Stimulated activated CD4-positive, alpha-beta T cell treated with anti-CD3 and anti-CD28 coated beads, Interleukin-15, amount 100 ng/mL, for 24 hours (primary cell): ENCODE measurements around the gene CFAP46.
A peak's percentile ranks its signal among the peaks of the same experiment; 100 is the strongest.
"Not testable (repeated sequence)": the region's sequence is repeated elsewhere in the genome, so short reads cannot be mapped to it uniquely, and the experiment has no call there.

Experiments used
- DNase-seq: peaks from one replicate; pipeline ENCODE4 v3.0.0-alpha.2; 2020

CFAP46 gene

DNA sequence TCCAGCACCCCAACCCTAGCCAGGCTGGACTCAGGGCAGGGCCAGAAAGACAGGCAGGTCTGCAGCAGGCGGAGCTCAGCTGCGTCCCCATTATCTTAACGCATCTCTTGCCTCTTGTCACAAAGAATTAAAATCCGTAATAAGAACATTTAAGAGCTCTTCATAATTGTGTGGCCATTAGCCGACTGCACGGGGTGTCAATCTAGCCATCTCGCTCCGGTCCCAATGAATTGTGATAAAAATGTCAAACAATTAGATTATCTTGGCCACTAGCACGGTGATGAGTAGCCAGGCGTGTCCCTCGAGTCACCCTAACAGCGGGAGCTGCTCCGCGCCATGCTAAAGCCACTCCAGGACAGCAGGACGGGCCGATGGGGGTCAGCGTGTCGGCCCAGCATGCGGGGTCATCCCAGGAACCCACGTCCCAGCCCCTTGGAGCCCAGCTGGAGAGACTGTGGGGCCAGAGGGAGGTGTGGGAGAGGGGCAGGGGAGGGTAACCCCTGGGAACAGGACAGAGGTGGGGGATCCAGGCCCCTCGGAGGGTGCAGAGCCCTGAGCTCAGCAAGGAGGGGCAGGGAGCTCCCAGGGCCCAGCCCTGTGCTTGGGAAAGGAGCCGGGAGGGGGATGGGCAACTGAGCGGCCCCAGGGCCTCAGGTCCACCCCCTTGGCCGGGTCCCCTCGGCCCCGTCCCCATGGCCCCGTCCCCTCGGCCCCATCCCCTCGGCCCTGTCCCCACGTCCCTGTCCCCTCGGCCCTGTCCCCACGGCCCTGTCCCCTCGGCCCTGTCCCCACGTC lies 138.8 kb downstream of the CFAP46 start:
- no peak for DNase-seq

DNA sequence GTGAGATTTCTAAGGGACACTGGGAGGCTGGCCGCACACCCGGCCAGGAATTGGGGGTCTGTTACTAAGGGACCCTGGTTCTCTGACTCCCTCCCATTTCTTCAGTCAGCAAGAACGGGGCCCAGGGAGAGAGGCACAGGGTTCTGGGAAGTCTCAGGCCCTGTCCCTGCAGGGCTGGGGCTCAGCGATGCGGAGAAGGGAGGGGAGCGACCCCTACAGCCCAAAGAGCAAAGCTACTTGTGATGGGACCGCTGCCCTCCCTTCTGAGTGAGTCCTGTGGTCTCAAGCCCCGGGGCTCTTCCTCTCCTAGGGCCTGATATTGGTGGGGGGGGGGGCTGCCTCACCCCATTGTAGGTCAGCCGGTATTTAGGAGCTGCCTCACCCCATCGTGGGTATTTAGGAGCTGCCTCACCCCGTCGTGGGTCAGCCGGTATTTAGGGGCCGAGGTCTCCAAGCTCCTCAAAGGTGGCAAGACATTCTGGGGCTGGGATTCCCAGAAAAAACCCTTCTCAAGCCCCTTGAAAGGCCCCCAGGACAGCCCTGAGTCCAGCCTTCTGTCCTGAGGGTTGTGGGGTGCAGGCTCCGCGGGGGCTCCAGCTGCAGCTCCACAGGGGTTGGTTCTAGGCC lies 139.6 kb downstream of the CFAP46 start:
- no peak for DNase-seq

DNA sequence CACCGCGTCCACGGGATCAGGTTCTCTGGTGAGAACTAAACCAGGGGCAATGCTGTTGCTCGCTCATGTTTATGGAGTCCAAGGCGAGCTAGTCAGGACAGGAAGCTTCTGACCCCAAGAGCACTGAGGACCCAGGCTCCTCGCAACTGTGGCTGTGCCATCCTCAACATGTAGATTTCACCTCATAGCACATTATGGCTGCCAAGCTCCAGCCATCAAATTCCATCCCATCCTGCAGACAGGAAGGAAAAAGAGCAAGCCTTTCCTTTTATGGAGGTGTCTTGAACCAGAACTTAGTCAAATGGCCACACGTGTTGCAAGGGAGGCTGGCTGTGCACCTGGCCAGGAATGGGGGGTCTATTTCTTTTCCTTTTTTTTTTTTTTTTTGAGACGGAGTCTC lies 140.3 kb downstream of the CFAP46 start:
- no peak for DNase-seq

DNA sequence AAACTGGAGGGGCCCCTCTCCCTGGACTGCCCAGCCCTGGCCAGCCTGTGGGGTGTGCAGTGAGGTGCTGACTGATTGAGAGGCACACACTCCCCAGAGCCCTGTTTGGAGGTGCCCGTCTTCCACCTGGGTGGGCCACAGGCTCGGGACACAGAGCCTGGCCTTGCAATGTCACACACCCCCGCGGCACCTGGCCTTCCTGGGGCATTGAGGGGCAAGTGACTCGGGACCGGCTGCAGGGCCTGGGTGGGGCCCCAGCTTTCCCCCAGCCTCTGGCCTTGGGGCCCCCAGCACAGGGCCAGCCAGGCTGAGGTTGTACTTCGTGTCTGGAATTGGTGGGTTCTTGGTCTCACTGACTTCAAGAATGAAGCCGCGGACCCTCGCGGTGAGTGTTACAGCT lies 142.5 kb downstream of the CFAP46 start:
- no peak for DNase-seq

DNA sequence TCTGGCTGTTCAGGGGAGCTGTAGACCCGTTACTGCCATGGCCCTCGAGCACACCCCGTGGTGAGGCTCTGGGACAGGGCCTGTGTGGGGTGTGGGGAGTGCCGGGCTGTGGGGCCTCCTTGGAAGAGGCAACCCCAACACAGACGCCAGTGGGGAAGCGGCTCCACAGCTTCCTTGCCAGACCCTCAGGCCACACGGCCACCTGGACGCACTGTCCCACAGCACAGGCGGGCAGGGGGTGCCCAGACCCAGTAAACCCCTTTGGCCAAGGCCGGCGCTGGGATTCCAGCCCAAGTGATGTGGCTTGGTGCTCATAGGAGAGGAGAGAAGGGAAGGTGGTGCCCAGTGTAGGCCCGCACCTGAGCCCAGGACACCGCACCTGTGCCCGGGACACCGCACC lies 143.5 kb downstream of the CFAP46 start:
- DNase-seq, result no peak

DNA sequence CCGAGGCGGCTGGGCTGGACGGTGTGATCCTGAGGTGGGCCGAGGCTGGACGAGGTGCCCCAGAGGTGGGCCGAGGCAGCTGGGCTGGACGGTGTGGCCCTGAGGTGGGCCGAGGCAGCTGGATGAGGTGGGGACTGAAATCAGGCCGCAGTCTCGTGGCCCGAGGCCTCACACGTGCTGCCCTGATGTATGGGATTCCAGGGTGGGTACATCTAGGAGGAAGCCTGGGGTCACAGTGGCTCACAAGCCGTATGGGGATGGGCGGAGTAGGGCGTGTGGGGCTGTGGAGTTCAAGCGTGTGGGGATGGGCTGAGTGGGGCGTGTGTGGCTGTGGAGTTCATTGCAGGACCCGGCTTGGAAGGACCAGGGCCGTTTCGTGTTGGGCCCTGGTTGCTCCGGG lies 144.0 kb downstream of the CFAP46 start:
- DNase-seq, result no peak

DNA sequence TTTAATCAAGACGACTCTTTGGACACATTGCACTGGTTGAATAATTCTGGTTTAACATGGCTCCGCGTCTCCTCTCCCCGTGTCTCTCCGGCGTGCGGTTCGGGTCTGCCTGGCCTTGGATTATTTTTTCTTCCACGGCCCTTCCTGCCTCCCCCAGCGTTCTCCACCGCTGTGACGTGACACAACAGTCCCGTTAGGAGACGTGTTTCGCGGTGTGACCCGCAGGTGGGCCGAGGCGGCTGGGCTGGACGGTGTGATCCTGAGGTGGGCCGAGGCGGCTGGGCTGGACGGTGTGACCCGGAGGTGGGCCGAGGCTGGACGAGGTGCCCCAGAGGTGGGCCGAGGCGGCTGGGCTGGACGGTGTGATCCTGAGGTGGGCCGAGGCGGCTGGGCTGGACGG lies 144.4 kb downstream of the CFAP46 start:
- not testable (repeated sequence) for DNase-seq

DNA sequence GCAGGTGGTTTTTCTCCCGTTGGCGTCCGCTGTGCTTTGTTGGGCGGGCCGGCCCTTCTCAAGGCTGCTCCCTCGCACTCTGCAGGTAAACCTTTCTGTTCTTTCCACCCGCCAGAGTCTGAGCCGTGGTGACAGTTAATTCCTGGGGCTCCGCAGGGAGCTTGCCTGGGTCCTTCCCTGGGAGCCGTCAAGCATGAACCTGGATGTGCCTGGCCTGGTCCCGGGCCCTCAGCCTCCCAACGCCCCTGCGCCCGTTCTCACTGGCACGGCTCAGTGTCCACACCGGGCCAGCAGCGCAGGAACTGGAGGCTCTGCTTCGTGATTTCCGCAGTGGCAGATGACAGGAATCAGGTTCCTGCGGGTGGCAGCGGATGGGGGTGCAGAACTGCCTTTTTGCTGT lies 145.5 kb downstream of the CFAP46 start:
- DNase-seq, result no peak

DNA sequence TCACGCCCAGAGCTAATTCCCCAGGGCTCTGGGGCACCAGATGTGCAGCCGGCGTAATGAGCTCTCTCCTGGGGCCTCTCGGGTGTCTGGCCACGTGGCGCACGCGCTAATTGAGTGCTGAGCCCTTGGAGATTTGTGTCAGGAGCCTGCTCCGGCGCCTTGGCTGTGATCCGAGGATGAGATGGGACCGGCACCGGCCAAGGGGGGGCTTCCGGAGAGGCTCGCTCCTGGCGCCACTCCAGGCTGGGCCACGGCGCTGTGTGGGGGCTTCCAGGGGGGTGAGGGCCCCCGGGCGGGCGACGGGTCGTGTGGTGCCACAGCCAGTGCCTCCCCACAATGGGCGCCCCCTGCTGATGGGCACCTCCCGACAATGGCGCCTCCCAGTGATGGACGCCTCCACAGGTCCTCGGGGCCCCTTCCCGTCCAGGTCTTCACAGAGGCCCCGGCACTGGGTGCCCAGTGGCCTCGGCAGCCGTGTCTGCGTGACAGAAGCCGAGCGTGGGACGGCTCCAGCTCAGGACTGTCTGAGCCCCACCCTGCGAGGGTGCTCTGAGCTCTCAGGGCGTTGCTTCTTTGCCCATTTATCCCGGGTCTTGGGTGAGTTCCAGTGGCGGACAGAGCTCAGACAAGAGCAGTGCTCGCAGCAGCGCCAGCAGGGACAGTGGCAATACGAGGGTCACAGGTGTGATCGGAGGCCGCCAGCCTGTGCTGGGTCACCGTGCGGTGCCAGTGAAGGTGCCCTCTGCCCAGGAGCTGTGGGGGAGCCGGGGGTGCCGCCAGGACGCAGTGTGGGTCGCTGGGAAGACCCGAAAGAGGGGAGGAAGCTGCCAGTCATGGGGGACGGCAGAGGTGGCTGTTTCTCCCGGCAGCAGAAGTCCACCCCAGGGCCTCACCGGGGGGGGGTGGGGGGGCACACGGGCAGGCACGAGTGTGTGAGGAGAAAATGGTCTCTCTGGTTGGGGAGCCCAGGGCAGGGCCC lies 148.2 kb downstream of the CFAP46 start:
- DNase-seq, result no peak

DNA sequence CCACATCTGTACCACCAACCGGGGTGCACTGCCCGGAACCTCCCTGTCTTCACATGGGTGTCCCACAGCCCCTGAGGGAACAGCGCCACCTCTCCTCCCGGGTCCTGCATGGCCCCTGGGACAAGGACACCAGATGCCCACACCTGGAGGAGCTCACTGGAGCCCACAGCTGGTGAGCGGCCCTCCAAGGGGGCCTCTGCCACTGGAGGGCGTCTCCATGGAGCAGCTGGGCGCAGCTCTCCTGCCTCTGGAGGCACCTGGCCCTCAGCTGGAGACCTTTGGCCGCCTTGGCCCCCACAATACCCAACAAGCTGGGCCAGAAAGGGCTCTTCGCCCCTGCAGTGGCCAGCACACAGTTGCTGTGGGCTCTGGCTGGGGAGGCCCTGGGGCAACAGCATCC lies 149.2 kb downstream of the CFAP46 start:
- no peak for DNase-seq

DNA sequence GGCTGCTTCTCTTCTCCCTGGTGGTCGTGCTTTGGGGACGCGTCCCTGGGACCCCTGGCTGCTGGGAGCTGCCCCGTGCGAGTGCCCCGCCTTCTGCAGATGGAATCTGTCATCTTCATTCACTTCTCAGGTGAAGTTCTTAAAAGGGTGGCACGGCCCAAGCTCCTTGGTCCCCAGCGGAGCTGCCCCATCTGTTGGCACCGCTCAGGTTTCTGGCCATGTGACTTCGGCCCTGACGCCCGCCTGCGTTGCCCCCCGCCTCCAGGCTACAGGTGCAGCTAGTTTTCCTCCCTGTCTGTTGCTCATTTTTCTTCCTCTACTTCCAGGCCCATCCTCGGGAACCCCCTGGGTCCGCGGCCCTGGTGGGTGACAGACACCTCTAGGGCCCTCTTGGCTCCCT lies 149.6 kb downstream of the CFAP46 start:
- no peak for DNase-seq

DNA sequence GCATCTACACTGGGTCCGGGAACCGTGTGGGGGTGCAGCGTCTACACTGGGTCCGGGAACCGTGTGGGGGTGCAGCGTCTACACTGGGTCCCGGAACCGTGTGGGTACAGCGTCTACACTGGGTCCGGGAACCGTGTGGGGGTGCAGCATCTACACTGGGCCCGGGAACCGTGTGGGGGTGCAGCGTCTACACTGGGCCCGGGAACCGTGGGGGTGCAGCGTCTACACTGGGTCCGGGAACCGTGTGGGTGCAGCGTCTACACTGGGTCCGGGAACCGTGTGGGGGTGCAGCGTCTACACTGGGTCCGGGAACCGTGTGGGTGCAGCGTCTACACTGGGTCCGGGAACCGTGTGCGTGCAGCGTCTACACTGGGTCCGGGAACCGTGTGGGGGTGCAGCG lies 150.3 kb downstream of the CFAP46 start:
- not testable (repeated sequence) for DNase-seq

DNA sequence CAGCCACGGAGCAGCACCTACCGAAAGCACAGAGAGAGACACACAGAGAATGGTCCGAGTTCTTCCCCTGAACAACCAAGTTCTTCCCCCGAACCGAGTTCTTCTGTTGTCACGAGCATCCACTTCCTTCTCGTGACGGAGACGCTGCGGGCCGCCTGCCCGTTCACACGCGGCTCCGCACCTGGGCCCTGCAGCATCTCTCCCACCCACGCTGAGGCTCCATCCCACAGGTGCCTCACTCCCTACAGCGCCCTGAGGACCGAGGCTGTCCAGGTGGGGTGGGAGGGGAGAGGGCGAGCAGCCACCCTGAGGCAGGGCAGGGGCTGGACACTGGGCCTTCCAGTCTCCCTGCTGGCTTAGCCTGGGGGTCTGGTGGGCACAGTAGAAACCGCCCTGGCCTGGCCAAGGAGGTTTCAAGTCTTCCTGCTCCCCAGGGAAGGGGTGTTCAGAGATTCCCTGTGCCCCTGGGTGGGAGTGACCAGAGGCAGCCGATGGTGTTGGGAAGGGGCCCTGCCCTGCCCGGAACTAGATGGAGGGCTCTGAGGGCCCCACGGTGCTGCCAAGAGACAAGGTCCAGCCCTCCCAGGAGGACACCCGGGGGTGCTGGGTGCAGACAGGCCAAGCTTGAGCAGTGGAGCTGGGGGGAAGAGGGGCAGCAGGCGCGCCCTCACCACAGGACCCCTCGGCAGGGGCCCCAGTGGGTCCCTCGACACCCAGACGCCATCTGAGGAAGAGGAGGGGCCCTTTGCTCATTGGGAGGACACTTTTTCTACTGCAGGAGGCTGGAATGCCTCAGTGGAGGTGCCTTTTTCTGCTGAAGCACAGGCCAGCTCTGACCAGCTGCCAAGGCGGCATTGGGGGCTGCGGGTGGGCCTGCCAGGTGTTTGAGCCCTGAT lies 151.2 kb downstream of the CFAP46 start:
- DNase-seq, result no peak

DNA sequence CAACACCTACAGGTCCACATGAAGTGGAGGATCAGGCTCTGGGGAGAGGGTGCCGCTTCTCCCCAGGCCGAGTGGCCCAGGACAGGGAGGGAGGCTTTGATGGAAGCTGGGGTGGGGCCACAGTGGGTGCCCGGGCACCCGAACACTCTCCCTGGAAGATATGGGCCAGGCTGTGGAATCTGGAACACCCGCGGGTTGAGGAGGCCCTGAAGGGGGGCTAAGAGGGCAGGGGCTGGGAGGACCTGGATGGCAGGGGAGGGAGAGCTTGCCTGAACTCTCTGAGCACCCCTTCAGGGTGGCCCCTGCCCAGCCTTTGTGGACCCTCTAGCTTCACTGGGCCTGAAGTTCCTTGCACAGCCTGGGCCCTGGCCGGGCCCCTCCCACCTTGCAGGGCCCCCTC lies 151.9 kb downstream of the CFAP46 start:
- DNase-seq, result no peak

DNA sequence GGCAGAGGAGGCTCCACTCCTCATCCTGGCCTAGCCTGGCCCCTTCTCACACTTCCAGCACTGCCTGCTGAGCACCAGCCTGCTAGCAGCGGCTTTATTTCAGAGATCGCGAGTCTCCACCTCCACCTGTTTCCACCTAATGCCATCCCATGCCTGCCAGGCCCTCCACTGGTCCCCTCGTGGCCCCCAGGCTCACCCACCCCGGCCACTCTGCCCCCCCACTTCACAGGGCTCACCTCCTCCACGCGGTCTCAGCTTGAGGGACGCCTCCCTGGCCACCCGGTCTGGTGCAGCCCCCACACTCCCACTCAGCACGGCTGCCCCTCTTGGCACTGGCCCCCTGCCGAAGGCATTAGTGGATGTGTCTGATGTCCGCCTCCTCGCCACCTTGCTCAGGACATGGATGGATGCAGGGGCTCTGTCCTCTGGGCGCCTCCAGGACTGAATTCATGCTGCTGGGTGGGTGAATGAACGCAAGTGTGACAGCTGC lies 152.7 kb downstream of the CFAP46 start:
- DNase-seq, result no peak

DNA sequence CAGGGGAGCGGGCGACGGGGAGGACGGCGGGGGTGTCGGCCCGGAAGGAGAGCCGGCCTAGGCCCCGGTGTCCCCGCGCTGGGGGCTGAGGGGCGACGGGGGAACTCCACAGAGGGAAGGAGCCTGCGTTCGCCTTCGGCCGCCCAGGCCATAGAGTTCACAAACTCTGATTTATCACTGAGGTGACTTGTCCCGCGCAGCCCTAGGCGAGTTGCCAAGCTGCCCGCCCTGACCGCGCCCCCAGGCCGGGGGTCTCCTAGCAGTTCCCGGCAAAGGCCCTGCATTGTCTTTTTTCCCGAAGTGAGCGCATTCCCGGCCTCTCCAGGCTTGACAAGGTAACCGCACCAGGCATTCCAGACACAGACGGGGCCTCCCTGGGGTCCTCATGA lies 153.5 kb downstream of the CFAP46 start:
- DNase-seq, result no peak

DNA sequence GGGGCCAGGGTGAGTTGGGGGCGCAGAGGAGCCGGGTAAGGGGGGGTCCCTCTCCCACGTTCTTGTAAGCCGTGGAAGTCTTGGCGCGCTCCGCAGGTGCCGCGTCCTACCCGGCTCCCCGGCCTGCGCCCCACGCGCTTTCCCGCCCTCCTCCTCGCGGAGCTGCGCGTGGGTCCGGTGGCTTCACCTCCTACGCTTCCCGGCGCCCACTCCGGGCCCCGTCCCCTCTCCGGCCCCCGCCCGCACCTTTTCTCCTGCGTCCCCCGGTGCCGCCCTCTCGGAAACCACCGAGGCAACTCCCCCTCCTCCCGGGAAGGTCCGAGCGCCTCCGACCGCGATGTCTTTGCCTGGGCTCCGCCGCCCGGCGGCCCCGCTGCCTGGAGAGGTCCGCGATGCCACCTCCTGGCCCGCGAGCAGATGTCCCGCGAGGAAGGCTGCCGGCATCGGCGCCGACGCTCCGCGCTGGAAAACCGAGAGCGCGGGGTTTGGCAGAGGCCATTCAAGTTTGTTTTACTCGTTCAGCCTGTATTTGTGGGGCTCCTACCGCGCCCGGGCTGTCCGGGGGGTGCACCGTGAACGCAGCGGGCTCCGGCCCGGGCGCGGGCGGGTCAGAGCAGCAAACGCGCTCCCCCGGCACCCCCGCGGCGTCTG lies 154.1 kb downstream of the CFAP46 start:
- DNase-seq, result peak; percentile 26

DNA sequence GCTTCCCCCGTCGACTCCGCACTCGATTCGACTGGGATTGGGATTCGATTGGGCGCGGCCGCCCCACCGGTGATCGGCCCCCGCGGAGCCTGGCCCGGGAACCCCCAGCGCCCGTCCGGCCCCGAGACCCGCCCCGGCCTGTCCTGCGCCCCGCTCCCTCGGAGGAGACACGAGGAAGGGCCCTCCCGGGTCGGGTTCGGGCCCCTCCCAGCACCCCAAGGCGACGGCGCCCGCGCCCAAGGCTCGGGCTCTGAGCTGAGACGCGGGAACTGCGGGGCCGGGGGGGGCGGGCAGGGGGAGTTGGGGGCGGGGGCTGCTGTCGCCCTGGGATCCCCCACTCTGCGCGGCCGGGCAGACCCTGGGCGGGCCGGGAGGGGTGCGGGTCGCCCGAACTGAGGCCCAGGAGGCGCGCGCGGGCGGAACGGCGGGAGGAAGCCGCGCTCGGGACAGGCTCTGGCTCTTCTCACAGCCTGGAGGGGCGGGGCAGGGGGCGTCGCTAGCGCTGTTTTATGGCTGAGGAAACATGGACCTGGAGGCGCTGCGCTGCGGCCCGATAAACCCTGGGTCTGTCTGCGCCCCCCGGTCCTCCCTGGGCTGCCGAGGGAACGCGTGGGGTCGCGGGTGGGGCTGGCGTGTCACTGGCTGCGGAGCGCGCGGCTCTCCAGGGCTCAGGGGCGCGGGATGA lies 154.7 kb downstream of the CFAP46 start:
- peak; percentile 54 for DNase-seq

DNA sequence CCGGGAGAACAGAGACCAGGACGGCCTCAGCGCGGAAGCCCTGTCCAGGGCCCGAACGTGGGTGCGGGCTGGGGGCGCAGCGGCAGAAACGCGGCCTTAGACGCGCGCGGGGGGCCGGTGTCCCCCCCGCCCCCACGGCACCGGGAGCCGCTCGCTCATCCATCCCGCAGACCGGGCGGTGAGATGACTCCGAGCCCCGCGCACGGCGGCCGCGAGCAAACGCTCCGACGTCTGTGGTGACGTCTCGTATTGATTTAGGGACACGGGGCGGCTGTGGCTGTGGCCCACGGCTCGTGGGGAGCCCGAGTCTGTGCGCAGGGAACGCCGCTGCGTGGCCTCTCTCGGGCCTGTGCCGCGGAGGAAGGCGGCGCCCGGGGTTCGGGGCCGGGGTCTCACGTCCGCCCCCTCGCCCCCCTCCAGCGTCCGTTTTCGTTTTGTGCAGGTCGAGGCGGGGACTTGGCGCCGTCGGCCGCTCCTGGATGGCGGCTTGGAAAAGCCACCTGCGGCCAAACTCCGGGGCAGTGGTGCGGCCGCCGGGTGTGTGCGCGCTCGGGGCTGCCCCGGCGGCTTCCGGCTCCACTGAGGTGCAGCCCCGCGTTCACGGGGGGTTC lies 155.4 kb downstream of the CFAP46 start:
- DNase-seq, result no peak

DNA sequence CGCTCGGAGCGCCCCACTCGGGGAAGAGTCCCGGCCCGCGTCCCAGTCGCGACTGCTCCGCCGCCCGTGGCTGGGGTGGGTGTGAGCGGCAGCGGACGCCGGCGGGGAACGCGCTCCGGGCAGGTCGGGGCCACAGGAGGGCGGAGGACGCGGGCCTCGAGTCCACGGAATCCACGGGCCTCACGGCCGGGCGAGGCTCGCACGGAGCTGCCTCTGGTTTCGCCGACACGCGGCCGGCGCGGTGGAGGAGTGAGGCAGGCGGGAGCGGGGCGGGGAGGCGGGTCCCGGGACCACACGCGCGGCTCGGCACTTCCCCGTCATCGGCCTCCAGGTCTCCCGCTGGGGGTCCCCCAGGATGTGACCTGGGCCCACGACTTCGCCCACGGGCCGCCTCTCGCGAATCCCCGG lies 155.9 kb downstream of the CFAP46 start:
- DNase-seq, result no peak
